H1 (cell line): ENCODE measurements around the gene KRT80.

Experiments
- CHD1 ChIP-seq: IDR thresholded peaks from 2 replicates; pipeline ENCODE4 v1.6.1; 2012; ENCODE audit warnings: low read depth, low read length, improper control_type of control experiment
- CTCF ChIP-seq, 3 experiments: IDR thresholded peaks; 1 replicate in 2 of 3; 2 replicates in 1 of 3; pipeline versions ENCODE4 v1.5.1 to v1.6.1; 2011; ENCODE audit warnings: low read length in 3 of 3, mild to moderate bottlenecking in 3 of 3, inconsistent platforms in 2 of 3, low read depth in 1 of 3, moderate library complexity in 1 of 3; ENCODE audit not compliant: insufficient read depth in 1 of 3; ENCODE audit errors: control extremely low read depth in 1 of 3
- EGR1 ChIP-seq: IDR thresholded peaks from 2 replicates; pipeline ENCODE4 v1.6.1; 2011; ENCODE audit warnings: low read depth, low read length, borderline replicate concordance
- EP300 ChIP-seq, 2 experiments: IDR thresholded peaks; 1 replicate in 1 of 2; 2 replicates in 1 of 2; pipeline ENCODE4 v1.6.1; 2011 to 2012; ENCODE audit warnings: low read depth in 2 of 2, low read length in 2 of 2, mild to moderate bottlenecking in 2 of 2, borderline replicate concordance in 1 of 2, inconsistent platforms in 1 of 2, moderate library complexity in 1 of 2
- HDAC2 ChIP-seq, 2 experiments: fragments of 300-600 bp in 1 of 2; sonication (generic) in 1 of 2; IDR thresholded peaks; 2 replicates each; pipeline ENCODE4 v1.6.1; 2011 to 2012; ENCODE audit warnings: low read depth in 2 of 2, low read length in 2 of 2, mild to moderate bottlenecking in 2 of 2, moderate library complexity in 2 of 2, borderline replicate concordance in 1 of 2, inconsistent platforms in 1 of 2
- MAFK ChIP-seq: IDR thresholded peaks from 2 replicates; pipeline ENCODE4 v1.6.1; 2012; ENCODE audit warnings: low read depth, mild to moderate bottlenecking, improper control_type of control experiment, low read length
- POLR2A ChIP-seq, 2 experiments: IDR thresholded peaks; 1 replicate in 1 of 2; 2 replicates in 1 of 2; pipeline ENCODE4 v1.6.1; 2011; ENCODE audit warnings: low read depth in 2 of 2, low read length in 2 of 2, mild to moderate bottlenecking in 2 of 2; ENCODE audit errors: control extremely low read depth in 1 of 2
- RAD21 ChIP-seq, 2 experiments: IDR thresholded peaks in 1 of 2; conservative IDR thresholded peaks in 1 of 2; 2 replicates each; pipeline ENCODE4 v1.6.1; 2011; ENCODE audit warnings: low read depth in 2 of 2, low read length in 2 of 2, improper control_type of control experiment in 1 of 2, inconsistent platforms in 1 of 2, mild to moderate bottlenecking in 1 of 2, moderate library complexity in 1 of 2
- RBBP5 ChIP-seq: IDR thresholded peaks from 2 replicates; pipeline ENCODE4 v1.7.1; 2012; ENCODE audit warnings: low read depth, mild to moderate bottlenecking, inconsistent platforms, low read length, moderate library complexity, borderline replicate concordance
- SIN3A ChIP-seq, 2 experiments: IDR thresholded peaks in 1 of 2; conservative IDR thresholded peaks in 1 of 2; 2 replicates each; pipeline ENCODE4 v1.6.1; 2011 to 2012; ENCODE audit warnings: low read length in 2 of 2, improper control_type of control experiment in 1 of 2, low read depth in 1 of 2, mild to moderate bottlenecking in 1 of 2
- SP1 ChIP-seq: IDR thresholded peaks from 2 replicates; pipeline ENCODE4 v1.6.1; 2011; ENCODE audit warnings: low read depth, low read length
- TAF1 ChIP-seq: IDR thresholded peaks from 2 replicates; pipeline ENCODE4 v1.6.1; 2011; ENCODE audit warnings: mild to moderate bottlenecking, low read depth, low read length
- USF2 ChIP-seq: IDR thresholded peaks from 2 replicates; pipeline ENCODE4 v1.6.1; 2011; ENCODE audit warnings: low read length, improper control_type of control experiment
- ZNF274 ChIP-seq: IDR thresholded peaks from 2 replicates; pipeline ENCODE4 v1.7.0; 2012; ENCODE audit warnings: low read length, borderline replicate concordance; ENCODE audit errors: extremely low read depth

- TF ChIP-seq POLR2A (IDR thresholded peaks at IDR 0.05; ENCODE audit: control extremely low read depth in 1 of 2, low read depth in 2 of 2, low read length in 2 of 2) (no peak), CTCF (IDR thresholded peaks at IDR 0.05; ENCODE audit: control extremely low read depth in 1 of 3, insufficient read depth in 1 of 3, low read depth in 1 of 3, low read length in 3 of 3) (no peak), SIN3A (conservative IDR thresholded peaks at IDR 0.05 in 1 of 2, IDR thresholded peaks at IDR 0.05 in 1 of 2; ENCODE audit: low read depth in 1 of 2, low read length in 2 of 2) (no peak), RBBP5 (no peak), EGR1 (no peak), USF2 (no peak), RAD21 (IDR thresholded peaks at IDR 0.05 in 1 of 2, conservative IDR thresholded peaks at IDR 0.05 in 1 of 2; ENCODE audit: low read depth in 2 of 2, low read length in 2 of 2) (no peak), MAFK (no peak), TAF1 (no peak), SP1 (no peak), ZNF274 (no peak), EP300 (IDR thresholded peaks at IDR 0.05; ENCODE audit: borderline replicate concordance in 1 of 2, low read depth in 2 of 2, low read length in 2 of 2) (no peak), CHD1 (no peak), HDAC2 (IDR thresholded peaks at IDR 0.05; ENCODE audit: borderline replicate concordance in 1 of 2, low read depth in 2 of 2, low read length in 2 of 2) (no peak)
Measured at GRCh38 chr12:52208424-52209165, 16.8 kb upstream of the KRT80 start.
